CD14-positive monocyte (primary cell): ENCODE measurements around the gene SPOP. TPM values are rescaled to one million over a fixed set of nuclear protein-coding genes. Genes with fewer than 3 reads are reported as not detected.
A peak's percentile ranks its signal among the peaks of the same experiment; 100 is the strongest.

Source experiments
- DNase-seq, 3 donors: peaks; one replicate each; pipeline ENCODE4 v3.0.0-alpha.2; 2011 to 2022
- H2AFZ ChIP-seq: 2 replicates; pipeline ENCODE4 v1.6.0; 2012; ENCODE audit warnings: mild to moderate bottlenecking, low read depth, low read length, inconsistent platforms; ENCODE audit not compliant: insufficient read depth, poor library complexity, severe bottlenecking
- H3K27ac ChIP-seq, 2 donors: 1 replicate in 1 of 2; 2 replicates in 1 of 2; pipeline ENCODE4 v1.5.1; 2012 to 2013; ENCODE audit warnings: low read length in 2 of 2, control low read depth in 1 of 2, inconsistent platforms in 1 of 2, low read depth in 1 of 2, mild to moderate bottlenecking in 1 of 2
- H3K27me3 ChIP-seq, 2 donors: one replicate each; pipeline versions ENCODE4 v1.6.0 to v1.6.1; 2011 to 2013; ENCODE audit warnings: low read length in 2 of 2; ENCODE audit not compliant: control insufficient read depth in 2 of 2, insufficient read depth in 2 of 2
- H3K36me3 ChIP-seq, 2 donors: replicated peaks in 1 of 2; 1 replicate in 1 of 2; 2 replicates in 1 of 2; pipeline versions ENCODE4 v1.5.1 to v1.6.1; 2012 to 2013; ENCODE audit warnings: low read length in 2 of 2, control low read depth in 1 of 2, inconsistent platforms in 1 of 2, mild to moderate bottlenecking in 1 of 2; ENCODE audit not compliant: insufficient read depth in 2 of 2, control insufficient read depth in 1 of 2
- H3K4me1 ChIP-seq, 2 donors: 1 replicate in 1 of 2; 2 replicates in 1 of 2; pipeline versions ENCODE4 v1.5.1 to v1.6.1; 2012 to 2013; ENCODE audit warnings: low read length in 2 of 2, control low read depth in 1 of 2, inconsistent platforms in 1 of 2, mild to moderate bottlenecking in 1 of 2, moderate library complexity in 1 of 2; ENCODE audit not compliant: insufficient read depth in 2 of 2, control insufficient read depth in 1 of 2
- H3K4me2 ChIP-seq: replicated peaks from 2 replicates; pipeline ENCODE3; 2012; ENCODE audit warnings: low read length, moderate library complexity, mild to moderate bottlenecking; ENCODE audit not compliant: poor library complexity, severe bottlenecking; ENCODE audit errors: extremely low read depth
- H3K4me3 ChIP-seq, 3 experiments: fragments of 200-600 bp in 1 of 3; sonication (generic) in 1 of 3; replicated peaks in 1 of 3; 1 replicate in 2 of 3; 2 replicates in 1 of 3; pipeline ENCODE4 v1.5.1; 2011 to 2013; ENCODE audit warnings: low read length in 3 of 3, mild to moderate bottlenecking in 3 of 3, control low read depth in 2 of 3, low read depth in 2 of 3, inconsistent platforms in 1 of 3, moderate library complexity in 1 of 3
- H3K79me2 ChIP-seq: 2 replicates; pipeline ENCODE4 v1.6.0; 2012; ENCODE audit warnings: mild to moderate bottlenecking, control low read depth, inconsistent platforms, low read length, moderate library complexity; ENCODE audit not compliant: insufficient read depth
- H3K9ac ChIP-seq: 2 replicates; pipeline ENCODE4 v1.6.0; 2017; ENCODE audit warnings: low read length, mild to moderate bottlenecking; ENCODE audit not compliant: insufficient read depth, poor library complexity, severe bottlenecking
- H3K9me3 ChIP-seq, 2 donors: replicated peaks in 1 of 2; 1 replicate in 1 of 2; 2 replicates in 1 of 2; pipeline versions ENCODE4 v1.5.1 to v1.6.1; 2012 to 2013; ENCODE audit warnings: low read length in 2 of 2, control low read depth in 1 of 2; ENCODE audit not compliant: control insufficient read depth in 1 of 2, insufficient read depth in 1 of 2
- H4K20me1 ChIP-seq: 2 replicates; pipeline ENCODE4 v1.6.0; 2012; ENCODE audit warnings: mild to moderate bottlenecking, low read length, control low read depth, moderate library complexity; ENCODE audit not compliant: insufficient read depth
- H3K27ac Mint-ChIP-seq, 7 donors: one replicate each; pipeline ENCODE4 v1.8.0; 2020; ENCODE audit warnings: mild to moderate bottlenecking in 7 of 7, mixed read lengths in 7 of 7, moderate library complexity in 6 of 7, inconsistent platforms in 2 of 7
- H3K27me3 Mint-ChIP-seq, 3 donors: one replicate each; pipeline ENCODE4 v1.8.0; 2021 to 2022; ENCODE audit warnings: low read depth in 3 of 3, mild to moderate bottlenecking in 3 of 3, mixed read lengths in 3 of 3, moderate library complexity in 3 of 3, inconsistent platforms in 1 of 3
- H3K36me3 Mint-ChIP-seq, 2 donors: one replicate each; pipeline ENCODE4 v1.8.0; 2020; ENCODE audit warnings: mixed read lengths in 2 of 2, inconsistent platforms in 1 of 2, mild to moderate bottlenecking in 1 of 2
- H3K4me1 Mint-ChIP-seq: one replicate; pipeline ENCODE4 v1.8.0; 2020; ENCODE audit warnings: mild to moderate bottlenecking, mixed read lengths
- H3K4me3 Mint-ChIP-seq, 2 donors: one replicate each; pipeline ENCODE4 v1.8.0; 2020; ENCODE audit warnings: mild to moderate bottlenecking in 2 of 2, mixed read lengths in 2 of 2, moderate library complexity in 1 of 2
- H3K9me3 Mint-ChIP-seq, 7 donors: one replicate each; pipeline ENCODE4 v1.8.0; 2020 to 2022; ENCODE audit warnings: mixed read lengths in 7 of 7, mild to moderate bottlenecking in 6 of 7, moderate library complexity in 6 of 7, inconsistent platforms in 2 of 7
- WGBS: methylation state at CpG from one replicate; pipeline ENCODE4 v1.1.5; 2013; ENCODE audit warnings: missing lambda C conversion rate; ENCODE audit not compliant: insufficient coverage; 5-methylcytosine and 5-hydroxymethylcytosine counted together
- intact Hi-C, 2 donors: fragments of 100-400 bp; cut with micrococcal nuclease; formaldehyde crosslinking; loops; one replicate each; pipeline versions ENCODE4 v1.15.0 to v1.15.1; 2023
- polyA plus RNA-seq, 3 donors: library from polyadenylated mRNA; depleted of rRNA in 1 of 3; unstranded in 2 of 3; stranded (reverse) in 1 of 3; fragments of 300-500 nt in 2 of 3; fragments of >200 nt in 1 of 3; fragmentation: Illumina TruSeq in 2 of 3; gene quantifications; 1 replicate in 2 of 3; 2 replicates in 1 of 3; pipeline ENCODE4 v1.2.3, GENCODE V29; 2012 to 2021
- TF ChIP-seq, protein P1 (sequence below): fragments of 200-600 bp; IDR thresholded peaks from one replicate; pipeline ENCODE4 v1.8.0; 2022; ENCODE audit warnings: antibody characterized with exemption, mild to moderate bottlenecking

The SPOP gene
- polyA plus RNA-seq, 3 donors, result 41.3 to 65.5 (median 63.2) TPM

DNA sequence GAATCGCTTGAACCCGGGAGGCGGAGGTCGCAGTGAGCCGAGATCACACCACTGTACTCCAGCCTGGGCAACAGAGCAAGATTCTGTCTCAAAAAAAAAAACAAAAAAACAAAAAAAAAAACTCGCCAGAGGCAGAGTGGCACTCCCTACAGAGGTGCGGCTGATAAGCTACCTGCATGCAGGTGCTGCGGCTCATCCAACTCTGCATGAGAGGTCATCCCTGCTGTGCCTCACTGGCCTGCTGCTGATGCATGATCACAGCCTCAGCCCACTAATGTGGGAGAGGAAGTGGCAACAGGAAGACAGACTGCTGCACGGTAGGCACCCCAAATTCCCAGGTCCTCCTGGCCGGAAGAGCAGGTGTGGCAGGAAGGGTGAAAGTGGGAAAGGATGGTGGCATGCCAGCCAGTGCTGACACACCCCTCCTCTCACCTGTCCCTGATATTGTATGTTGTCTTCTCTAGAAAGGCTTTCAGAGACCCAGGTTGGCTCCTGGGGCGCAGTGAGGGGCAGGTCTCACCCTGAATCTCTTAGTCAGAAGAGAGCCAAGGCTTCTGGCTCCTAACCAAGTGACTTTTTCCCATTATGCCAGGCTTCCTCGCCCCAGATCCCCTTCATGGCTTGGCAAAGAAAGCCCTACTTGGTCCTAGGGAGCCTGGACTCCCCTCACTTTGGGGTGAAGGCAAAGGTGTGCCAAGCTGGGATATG lies 90.4 kb downstream of the SPOP start:
- Histone ChIP-seq H3K4me1 (no peaks in the 10 kb centered on the region), H3K79me2 (no peaks in the 10 kb centered on the region), H3K27ac (no peak overlapping the region), H4K20me1 (peaks cover 5% of the 10 kb centered on the region), H3K4me3 (no peak overlapping the region), H3K27me3 (no peaks in the 10 kb centered on the region), H3K9me3 (no peaks in the 10 kb centered on the region), H3K36me3 (peaks cover 2 to 12% of the 10 kb centered on the region in 2 donors), H2AFZ (no peak overlapping the region), H3K9ac (no peak overlapping the region), H3K4me2 (no peak overlapping the region)
- TF ChIP-seq, protein P1, sequence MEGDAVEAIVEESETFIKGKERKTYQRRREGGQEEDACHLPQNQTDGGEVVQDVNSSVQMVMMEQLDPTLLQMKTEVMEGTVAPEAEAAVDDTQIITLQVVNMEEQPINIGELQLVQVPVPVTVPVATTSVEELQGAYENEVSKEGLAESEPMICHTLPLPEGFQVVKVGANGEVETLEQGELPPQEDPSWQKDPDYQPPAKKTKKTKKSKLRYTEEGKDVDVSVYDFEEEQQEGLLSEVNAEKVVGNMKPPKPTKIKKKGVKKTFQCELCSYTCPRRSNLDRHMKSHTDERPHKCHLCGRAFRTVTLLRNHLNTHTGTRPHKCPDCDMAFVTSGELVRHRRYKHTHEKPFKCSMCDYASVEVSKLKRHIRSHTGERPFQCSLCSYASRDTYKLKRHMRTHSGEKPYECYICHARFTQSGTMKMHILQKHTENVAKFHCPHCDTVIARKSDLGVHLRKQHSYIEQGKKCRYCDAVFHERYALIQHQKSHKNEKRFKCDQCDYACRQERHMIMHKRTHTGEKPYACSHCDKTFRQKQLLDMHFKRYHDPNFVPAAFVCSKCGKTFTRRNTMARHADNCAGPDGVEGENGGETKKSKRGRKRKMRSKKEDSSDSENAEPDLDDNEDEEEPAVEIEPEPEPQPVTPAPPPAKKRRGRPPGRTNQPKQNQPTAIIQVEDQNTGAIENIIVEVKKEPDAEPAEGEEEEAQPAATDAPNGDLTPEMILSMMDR, result no peak
- H3K9me3 Mint-ChIP-seq, result peaks cover 0 to 5% (median 0%) of the 10 kb centered on the region in 7 donors
- H3K4me3 Mint-ChIP-seq, result no peak overlapping the region
- intact Hi-C loops, result no loop called here
- peaks cover 6% of the 10 kb centered on the region for H3K4me1 Mint-ChIP-seq
- peaks cover 10 to 19% of the 10 kb centered on the region in 2 donors for H3K36me3 Mint-ChIP-seq
- peaks cover 0 to 2% (median 0%) of the 10 kb centered on the region in 3 donors for H3K27me3 Mint-ChIP-seq
- DNase-seq, result no peak
- H3K27ac Mint-ChIP-seq, result peak overlapping the region in 1 of 7 donors; percentile 7
- WGBS, result 98% methylated on average over 8 of the region's 12 CpGs

DNA sequence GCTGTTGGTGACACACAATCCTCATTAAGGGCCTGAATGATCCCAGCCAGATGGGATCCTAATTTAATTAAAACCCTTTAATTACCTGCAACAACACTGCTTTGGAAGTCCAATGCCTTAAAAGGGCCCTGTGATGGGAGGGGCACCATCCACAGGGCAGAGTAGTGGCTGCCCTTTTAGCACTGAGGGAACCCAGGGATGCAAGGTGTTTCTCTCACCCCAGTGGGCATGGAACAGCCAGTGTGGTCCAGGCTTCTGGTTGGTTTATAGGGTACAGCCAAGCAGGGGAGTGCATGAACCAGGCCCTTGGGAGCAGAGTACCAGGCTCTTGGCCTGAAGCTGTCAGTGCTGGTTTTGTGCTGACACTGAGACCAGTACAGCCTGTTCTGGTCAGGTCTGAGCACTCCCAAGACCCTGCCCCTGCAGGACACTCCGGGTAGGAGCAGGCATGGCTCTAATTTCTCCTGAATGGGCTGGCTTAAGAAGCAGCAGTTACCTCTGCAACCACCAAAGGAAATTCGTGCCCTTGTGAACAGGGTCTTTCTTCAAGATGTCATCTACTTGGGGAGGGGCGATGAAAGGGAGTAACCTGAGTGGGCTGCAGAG lies 92.4 kb downstream of the SPOP start:
- Mint-ChIP-seq H3K36me3 (peaks cover 0 to 5% of the 10 kb centered on the region in 2 donors), H3K4me1 (peaks cover 5% of the 10 kb centered on the region), H3K4me3 (no peak overlapping the region), H3K27ac (no peak overlapping the region), H3K27me3 (peaks cover 0 to 2% (median 0%) of the 10 kb centered on the region in 3 donors), H3K9me3 (peaks cover 0 to 3% (median 0%) of the 10 kb centered on the region in 7 donors)
- intact Hi-C loops, result no loop called here
- Histone ChIP-seq H3K36me3 (no peaks in the 10 kb centered on the region), H3K27ac (no peak overlapping the region), H3K4me2 (no peak overlapping the region), H4K20me1 (no peaks in the 10 kb centered on the region), H3K27me3 (no peaks in the 10 kb centered on the region), H3K9ac (no peak overlapping the region), H3K9me3 (no peaks in the 10 kb centered on the region), H3K4me1 (no peaks in the 10 kb centered on the region), H3K4me3 (no peak overlapping the region), H3K79me2 (no peaks in the 10 kb centered on the region), H2AFZ (no peak overlapping the region)
- DNase-seq, result no peak
- TF ChIP-seq, protein P1, result no peak
- 88% methylated on average over 3 of the region's 3 CpGs for WGBS
